ENCODE measurements around the gene ZNF316. TPM values are rescaled to one million over a fixed set of nuclear protein-coding genes. Genes with fewer than 3 reads are reported as not detected.
"Not testable (repeated sequence)": the region's sequence is repeated elsewhere in the genome, so short reads cannot be mapped to it uniquely, and the experiment has no call there.

ZNF316 gene
- total RNA-seq, 2 donors from 2014 or later = 16.1 to 23.9 TPM

GRCh38 chr7:6634021-6634420 lies 3.1 kb upstream of the ZNF316 start:
- Histone ChIP-seq H3K27ac (no peak overlapping the region), H3K27me3 (no peaks in the 10 kb centered on the region), H3K4me1 (no peaks in the 10 kb centered on the region), H3K36me3 (no peaks in the 10 kb centered on the region), H3K9me3 (no peaks in the 10 kb centered on the region), H3K9ac (ENCODE audit: low read depth in 2 of 2, low read length in 2 of 2) (no peak overlapping the region), H3K4me3 (no peak overlapping the region)
- TF ChIP-seq CTCF (IDR thresholded peaks at IDR 0.05) = no peak
- no peak for DNase-seq
- intact Hi-C loops (cut with DNase I) = no loop called here

- H3K4me3 ChIP-seq; H3K9me3 ChIP-seq; H3K4me1 ChIP-seq; H3K9ac ChIP-seq (ENCODE audit: low read depth in 2 of 2, low read length in 2 of 2); H3K27me3 ChIP-seq; intact Hi-C loops (cut with DNase I); DNase-seq; H3K27ac ChIP-seq; H3K36me3 ChIP-seq: not testable (repeated sequence)
These were observed 2.1 kb upstream of the ZNF316 start for GRCh38 chr7:6634971-6635370.

GRCh38 chr7:6637544-6638229 lies 569 bp downstream of the ZNF316 start:
- intact Hi-C loops (cut with DNase I) = no loop called here
- Histone ChIP-seq H3K9ac (ENCODE audit: low read depth in 2 of 2, low read length in 2 of 2) (peak overlapping the region; percentile 70 to 91), H3K4me1 (no peaks in the 10 kb centered on the region), H3K9me3 (no peaks in the 10 kb centered on the region), H3K27ac (peak overlapping the region; percentile 22), H3K4me3 (peak overlapping the region; percentile 84), H3K27me3 (no peaks in the 10 kb centered on the region), H3K36me3 (no peaks in the 10 kb centered on the region)
- peak; percentile 35 for DNase-seq
- no peak for TF ChIP-seq CTCF (IDR thresholded peaks at IDR 0.05)

GRCh38 chr7:6639032-6639431 lies 1.9 kb downstream of the ZNF316 start:
- Histone ChIP-seq H3K4me1 (no peaks in the 10 kb centered on the region), H3K27ac (no peak overlapping the region), H3K9me3 (no peaks in the 10 kb centered on the region), H3K4me3 (no peak overlapping the region), H3K27me3 (no peaks in the 10 kb centered on the region), H3K9ac (ENCODE audit: low read depth in 2 of 2, low read length in 2 of 2) (no peak overlapping the region), H3K36me3 (no peaks in the 10 kb centered on the region)
- DNase-seq = no peak
- TF ChIP-seq CTCF (IDR thresholded peaks at IDR 0.05) = no peak
- intact Hi-C loops (cut with DNase I) = no loop called here

GRCh38 chr7:6639627-6640026 lies 2.5 kb downstream of the ZNF316 start:
- Histone ChIP-seq H3K36me3 (no peaks in the 10 kb centered on the region), H3K4me3 (no peak overlapping the region), H3K9ac (ENCODE audit: low read depth in 2 of 2, low read length in 2 of 2) (no peak overlapping the region), H3K27me3 (no peaks in the 10 kb centered on the region), H3K9me3 (no peaks in the 10 kb centered on the region), H3K27ac (no peak overlapping the region), H3K4me1 (no peaks in the 10 kb centered on the region)
- intact Hi-C loops (cut with DNase I) = no loop called here
- TF ChIP-seq CTCF (IDR thresholded peaks at IDR 0.05) = no peak
- no peak for DNase-seq

GRCh38 chr7:6640246-6640721 lies 3.2 kb downstream of the ZNF316 start:
- H3K4me3 ChIP-seq = no peak overlapping the region
- H3K27ac ChIP-seq = no peak overlapping the region
- no peaks in the 10 kb centered on the region for H3K4me1 ChIP-seq
- intact Hi-C loops (cut with DNase I) = no loop called here
- no peaks in the 10 kb centered on the region for H3K36me3 ChIP-seq
- peak; percentile 33 for DNase-seq
- no peaks in the 10 kb centered on the region for H3K9me3 ChIP-seq
- H3K9ac ChIP-seq (ENCODE audit: low read depth in 2 of 2, low read length in 2 of 2) = no peak overlapping the region
- TF ChIP-seq CTCF (IDR thresholded peaks at IDR 0.05) = no peak
- no peaks in the 10 kb centered on the region for H3K27me3 ChIP-seq
